ENCODE measurements around the gene GAGE13.
"Not testable (repeated sequence)": the region's sequence is repeated elsewhere in the genome, so short reads cannot be mapped to it uniquely, and the experiment has no call there.

DNA sequence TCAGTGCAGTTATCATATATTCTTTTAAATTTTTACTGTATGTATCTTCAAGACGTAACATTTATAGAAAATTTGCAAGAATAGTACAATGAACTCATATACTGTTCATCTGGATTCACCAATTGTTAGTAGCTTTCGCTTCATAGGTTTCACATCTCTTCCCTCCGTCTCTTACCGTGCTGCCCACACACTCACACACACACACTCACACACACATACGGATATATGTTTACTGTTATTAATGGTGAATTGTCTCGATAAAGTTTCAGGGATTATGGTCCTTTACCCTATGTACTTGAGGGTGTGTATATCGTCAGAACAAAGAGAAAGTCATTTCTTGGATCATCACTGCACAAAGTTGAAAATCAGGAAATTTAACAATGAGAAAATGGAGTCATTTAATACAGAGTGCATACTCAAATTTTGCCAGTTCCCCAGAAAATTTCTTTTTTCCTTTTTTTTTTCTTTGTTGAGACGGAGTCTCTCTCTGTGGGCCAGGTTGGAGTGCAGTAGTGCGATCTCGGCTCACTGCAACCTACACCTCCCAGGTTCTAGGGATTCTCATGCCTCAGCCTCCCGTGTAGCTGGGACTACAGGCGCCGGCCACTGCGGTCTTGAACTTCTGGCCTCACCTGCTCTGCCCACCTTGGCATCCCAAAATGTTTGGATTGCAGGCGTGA is 13.3 kb downstream of the GAGE13 start:
- not testable (repeated sequence) for TF ChIP-seq CTCF (IDR thresholded peaks at IDR 0.05; ENCODE audit: low read depth, low read length, missing input control); RAD21 (IDR thresholded peaks at IDR 0.05); REST (IDR thresholded peaks at IDR 0.05); SP1 (IDR thresholded peaks at IDR 0.05)
